NB4 (cell line): ENCODE results near the gene FRAT1.
A peak's percentile ranks its signal among the peaks of the same experiment; 100 is the strongest.

ENCODE experiments used
- DNase-seq: peaks from one replicate; pipeline ENCODE4 v3.0.0; 2010; ENCODE audit warnings: low read depth
- H3K4me3 ChIP-seq: one replicate; pipeline ENCODE4 v1.5.1; 2011; ENCODE audit warnings: mild to moderate bottlenecking, low read depth, low read length, moderate library complexity
- CTCF ChIP-seq: IDR thresholded peaks from one replicate; pipeline ENCODE4 v1.5.1; 2012; ENCODE audit warnings: low read depth, low read length
- MYC ChIP-seq: IDR thresholded peaks from 2 replicates; pipeline ENCODE4 v1.6.1; 2011; ENCODE audit warnings: low read depth, low read length
- POLR2A ChIP-seq: IDR thresholded peaks from 2 replicates; pipeline ENCODE4 v1.6.1; 2011; ENCODE audit warnings: mild to moderate bottlenecking; ENCODE audit not compliant: insufficient read length; ENCODE audit errors: extremely low read depth
- TF ChIP-seq, protein P1 (sequence below): IDR thresholded peaks from 2 replicates; pipeline ENCODE4 v1.6.1; 2011; ENCODE audit warnings: low read depth, low read length

Gene FRAT1

DNA sequence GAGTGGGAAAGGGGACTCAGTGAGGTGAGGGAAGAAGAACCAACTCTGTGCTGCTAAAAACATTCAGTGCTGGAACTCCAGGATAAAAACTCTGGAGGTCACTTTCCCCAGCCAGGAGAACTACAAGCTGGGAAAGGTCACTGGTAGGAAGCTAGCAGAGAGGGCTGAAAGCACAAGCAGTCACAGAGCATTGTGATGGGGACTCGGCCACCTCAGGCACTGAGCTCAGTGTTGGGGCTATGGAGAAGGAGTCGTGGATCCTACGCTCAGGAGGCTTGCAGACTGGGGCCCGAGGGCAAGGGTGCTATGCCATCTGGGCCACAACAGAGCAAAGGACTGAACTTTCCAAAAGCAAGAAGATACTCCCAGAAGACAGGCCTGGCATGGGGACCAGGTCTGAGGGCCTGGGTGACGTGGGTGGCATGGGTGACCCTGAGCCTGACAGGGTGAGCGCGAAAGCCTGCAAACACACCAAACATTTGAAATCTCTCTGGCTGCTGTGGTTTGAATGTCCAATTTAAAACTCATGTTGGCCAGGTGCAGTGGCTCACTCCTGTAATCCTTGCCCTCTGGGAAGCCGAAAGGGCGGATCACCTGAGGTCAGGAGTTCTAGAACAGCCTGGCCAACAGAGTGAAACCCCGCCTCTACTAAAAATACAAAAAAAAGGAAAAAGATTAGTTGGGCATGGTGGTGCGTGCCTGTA lies 16.8 kb upstream of the FRAT1 start:
- TF ChIP-seq, protein P1, sequence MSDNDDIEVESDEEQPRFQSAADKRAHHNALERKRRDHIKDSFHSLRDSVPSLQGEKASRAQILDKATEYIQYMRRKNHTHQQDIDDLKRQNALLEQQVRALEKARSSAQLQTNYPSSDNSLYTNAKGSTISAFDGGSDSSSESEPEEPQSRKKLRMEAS, result no peak
- TF ChIP-seq CTCF (no peak), POLR2A (no peak), MYC (no peak)
- H3K4me3 ChIP-seq, result no peak overlapping the region
- DNase-seq, result no peak

DNA sequence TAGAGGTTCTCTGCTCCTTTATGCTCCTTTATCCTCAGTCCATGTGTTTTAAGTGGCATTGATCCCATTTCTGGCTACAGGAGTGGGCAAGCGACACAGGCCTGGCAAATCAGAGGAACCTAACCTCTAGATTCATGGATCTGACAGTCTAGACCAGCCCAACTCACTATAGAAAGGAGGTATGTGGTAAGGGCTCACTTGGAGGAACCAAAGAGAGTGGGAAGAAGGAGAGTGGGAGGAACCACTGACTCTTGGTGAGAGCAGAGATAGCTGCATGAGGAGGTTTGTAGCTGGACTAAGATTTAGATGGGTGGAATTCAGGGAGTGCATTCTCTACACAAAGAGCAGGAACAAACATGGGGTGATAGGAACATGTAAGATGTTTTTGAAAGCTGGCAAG lies 11.6 kb upstream of the FRAT1 start:
- H3K4me3 ChIP-seq, result no peak overlapping the region
- DNase-seq, result peak; percentile 21
- TF ChIP-seq POLR2A (no peak), CTCF (no peak), MYC (no peak)
- TF ChIP-seq, protein P1, result no peak

GRCh38 chr10:97307866-97308780 lies 10.9 kb upstream of the FRAT1 start:
- no peak for DNase-seq
- no peak for TF ChIP-seq POLR2A
- TF ChIP-seq MYC, result no peak
- TF ChIP-seq, protein P1, result no peak
- no peak for TF ChIP-seq CTCF
- no peak overlapping the region for H3K4me3 ChIP-seq

DNA sequence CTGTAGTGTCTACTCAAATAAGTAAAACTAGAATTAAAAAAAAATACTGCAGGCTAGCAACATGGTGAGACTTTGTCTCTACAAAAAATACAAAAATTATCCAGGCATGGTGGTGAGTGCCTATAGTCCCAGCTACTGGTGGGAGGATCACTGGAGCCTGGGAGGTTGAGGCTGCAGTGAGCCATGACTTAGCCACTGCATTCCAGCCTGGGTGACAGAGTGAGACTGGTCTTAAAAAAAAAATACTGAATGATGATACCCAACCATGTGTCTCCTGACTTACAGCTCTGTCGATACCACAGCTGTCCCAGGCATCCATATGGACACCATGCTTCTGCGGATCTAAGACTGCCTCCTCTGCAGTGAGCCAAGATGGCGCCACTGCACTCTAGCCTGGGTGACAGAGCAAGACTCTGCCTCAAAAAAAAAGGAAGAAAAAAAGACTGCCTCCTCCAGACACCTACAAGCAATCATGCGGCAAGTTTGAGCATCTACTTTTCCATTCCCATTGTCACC lies 7.9 kb upstream of the FRAT1 start:
- peak; percentile 32 for DNase-seq
- H3K4me3 ChIP-seq, result no peak overlapping the region
- TF ChIP-seq MYC (no peak), CTCF (no peak), POLR2A (no peak)
- TF ChIP-seq, protein P1, result no peak

GRCh38 chr10:97312897-97313296 lies 6.2 kb upstream of the FRAT1 start:
- TF ChIP-seq, protein P1, result no peak
- TF ChIP-seq MYC (no peak), CTCF (no peak), POLR2A (no peak)
- DNase-seq, result no peak
- H3K4me3 ChIP-seq, result no peak overlapping the region
